ENCODE results near the gene FREM1.

The FREM1 gene

GRCh38 chr9:14911046-14911445 lies 818 bp upstream of the FREM1 start:
- DNase-seq, result no peak

GRCh38 chr9:14909601-14909960 lies 647 bp downstream of the FREM1 start:
- no peak for DNase-seq

- DNase-seq, result no peak
These were observed 1.0 kb downstream of the FREM1 start for GRCh38 chr9:14909181-14909580.

- no peak for DNase-seq
These were observed 1.7 kb downstream of the FREM1 start for GRCh38 chr9:14908295-14909180.

GRCh38 chr9:14907696-14908095 lies 2.5 kb downstream of the FREM1 start:
- DNase-seq, result no peak

GRCh38 chr9:14907360-14907685 lies 2.9 kb downstream of the FREM1 start:
- DNase-seq, result no peak

GRCh38 chr9:14906644-14907359 lies 3.4 kb downstream of the FREM1 start:
- no peak for DNase-seq

- no peak for DNase-seq
These were observed 4.2 kb downstream of the FREM1 start for GRCh38 chr9:14906000-14906399.

GRCh38 chr9:14903040-14903439 lies 7.2 kb downstream of the FREM1 start:
- DNase-seq, result no peak

GRCh38 chr9:14902561-14902960 lies 7.7 kb downstream of the FREM1 start:
- no peak for DNase-seq

GRCh38 chr9:14899815-14900193 lies 10.4 kb downstream of the FREM1 start:
- DNase-seq, result no peak

- DNase-seq, result no peak
These were observed 11.0 kb downstream of the FREM1 start for GRCh38 chr9:14899042-14899814.

GRCh38 chr9:14895806-14896205 lies 14.4 kb downstream of the FREM1 start:
- no peak for DNase-seq

- no peak for DNase-seq
These were observed 16.9 kb downstream of the FREM1 start for GRCh38 chr9:14893280-14893679.

GRCh38 chr9:14891332-14891731 lies 18.9 kb downstream of the FREM1 start:
- DNase-seq, result no peak

GRCh38 chr9:14889451-14889850 lies 20.8 kb downstream of the FREM1 start:
- no peak for DNase-seq

- no peak for DNase-seq
These were observed 21.4 kb downstream of the FREM1 start for GRCh38 chr9:14888875-14889274.

- no peak for DNase-seq
These were observed 22.0 kb downstream of the FREM1 start for GRCh38 chr9:14888272-14888671.

GRCh38 chr9:14887149-14887548 lies 23.1 kb downstream of the FREM1 start:
- no peak for DNase-seq

GRCh38 chr9:14883310-14883944 lies 26.8 kb downstream of the FREM1 start:
- DNase-seq, result no peak

GRCh38 chr9:14882090-14882489 lies 28.1 kb downstream of the FREM1 start:
- no peak for DNase-seq

- DNase-seq, result no peak
These were observed 29.2 kb downstream of the FREM1 start for GRCh38 chr9:14881006-14881405.

- DNase-seq, result no peak
These were observed 40.1 kb downstream of the FREM1 start for GRCh38 chr9:14870090-14870489.

All from inflammatory macrophage treated with lipopolysaccharide for 4 hours (primary cell).